Pancreas (tissue), 10 donors: Measurements from ENCODE around the gene PREB. TPM values are rescaled to one million over a fixed set of nuclear protein-coding genes. Genes with fewer than 3 reads are reported as not detected.
A peak's percentile ranks its signal among the peaks of the same experiment; 100 is the strongest.
"Not testable (repeated sequence)": the region's sequence is repeated elsewhere in the genome, so short reads cannot be mapped to it uniquely, and the experiment has no call there.

Experiments used
- ATAC-seq, 4 donors: fragments of 200-7000 bp; cut with Tn5 transposase; one replicate each; pipeline versions ENCODE4 v1.8.0 to v1.9.1; 2020; ENCODE audit warnings: mild to moderate bottlenecking in 4 of 4, moderate library complexity in 4 of 4
- DNase-seq, 6 donors: peaks; one replicate each; pipeline ENCODE4 v3.0.0-alpha.2; 2020
- FAIRE-seq: peaks from 2 replicates; lab custom pipeline; 2012; peaks lifted over from hg19 to GRCh38; lab: Jason Lieb, UNC
- H3K27ac ChIP-seq, 4 donors: fragments of 200-600 bp; sonication (generic); 1 replicate in 3 of 4; 2 replicates in 1 of 4; pipeline versions ENCODE4 v1.5.0 to v1.8.0; 2020
- H3K27me3 ChIP-seq, 4 donors: fragments of 200-600 bp; one replicate each; pipeline ENCODE4 v1.8.0; 2021
- H3K36me3 ChIP-seq, 3 donors: fragments of 200-600 bp; sonication (generic) in 1 of 3; one replicate each; pipeline versions ENCODE4 v1.5.0 to v1.8.0; 2020 to 2021
- H3K4me1 ChIP-seq, 3 donors: fragments of 200-600 bp; one replicate each; pipeline ENCODE4 v1.8.0; 2021
- H3K4me3 ChIP-seq, 4 donors: fragments of 200-600 bp; sonication (generic) in 2 of 4; one replicate each; pipeline versions ENCODE4 v1.5.0 to v1.8.0; 2020 to 2021
- H3K9me3 ChIP-seq, 4 donors: fragments of 200-600 bp; one replicate each; pipeline ENCODE4 v1.8.0; 2021
- WGBS, 2 donors: extraction: QIAGEN DNeasy Blood & Tissue Kit; methylation state at CpG; one replicate each; pipeline ENCODE4 v1.1.7; 2013; 5-methylcytosine and 5-hydroxymethylcytosine counted together
- intact Hi-C, 3 donors: fragments of 100-400 bp; cut with DNase I; formaldehyde crosslinking; loops; one replicate each; pipeline versions ENCODE4 v1.11.1 to v1.14.2; 2022
- polyA plus RNA-seq, 2 donors: library from polyadenylated mRNA; stranded (reverse); fragments of 200-250 nt; gene quantifications; one replicate each; pipeline ENCODE4 v1.2.3, GENCODE V29; 2013
- total RNA-seq, 6 donors: library from RNA; stranded (reverse); fragmentation: NEBNext Ultra II Directional in 4 of 6; extraction: Animal tissue kit (Norgen Biotek cat#: 25700) in 4 of 6; gene quantifications; one replicate each; pipeline versions ENCODE4 v1.2.1 to v1.2.4, GENCODE V29; 2021 to 2023
- TF ChIP-seq, protein P1 (sequence below), 4 donors: fragments of 200-600 bp; sonication (generic) in 3 of 4; IDR thresholded peaks; one replicate each; pipeline versions ENCODE4 v1.5.0 to v1.8.0; 2021; ENCODE audit warnings: antibody characterized with exemption in 4 of 4
- donor health status: healthy with polysubstance abuse.
- donor health status: DM: no; HTN: no; CAD: no; lungs with moderate emphysema.
- donor health status: DM: no; HTN: no; CAD: no.
- donor health status: control.
- donor health status: control.
- donor health status: Bipolar disorder and iron deficiency.
- donor health status: DM: yes; HTN: yes; CAD: no.
- donor health status: DM: no; HTN: no; CAD: no.
- donor health status: DM: no; HTN: no; CAD: no.
- donor health status: DM: yes; HTN: yes; CAD: no.

The PREB gene
- total and polyA plus RNA-seq, 8 donors = 24.6 to 73.6 (median 31.2) TPM

DNA sequence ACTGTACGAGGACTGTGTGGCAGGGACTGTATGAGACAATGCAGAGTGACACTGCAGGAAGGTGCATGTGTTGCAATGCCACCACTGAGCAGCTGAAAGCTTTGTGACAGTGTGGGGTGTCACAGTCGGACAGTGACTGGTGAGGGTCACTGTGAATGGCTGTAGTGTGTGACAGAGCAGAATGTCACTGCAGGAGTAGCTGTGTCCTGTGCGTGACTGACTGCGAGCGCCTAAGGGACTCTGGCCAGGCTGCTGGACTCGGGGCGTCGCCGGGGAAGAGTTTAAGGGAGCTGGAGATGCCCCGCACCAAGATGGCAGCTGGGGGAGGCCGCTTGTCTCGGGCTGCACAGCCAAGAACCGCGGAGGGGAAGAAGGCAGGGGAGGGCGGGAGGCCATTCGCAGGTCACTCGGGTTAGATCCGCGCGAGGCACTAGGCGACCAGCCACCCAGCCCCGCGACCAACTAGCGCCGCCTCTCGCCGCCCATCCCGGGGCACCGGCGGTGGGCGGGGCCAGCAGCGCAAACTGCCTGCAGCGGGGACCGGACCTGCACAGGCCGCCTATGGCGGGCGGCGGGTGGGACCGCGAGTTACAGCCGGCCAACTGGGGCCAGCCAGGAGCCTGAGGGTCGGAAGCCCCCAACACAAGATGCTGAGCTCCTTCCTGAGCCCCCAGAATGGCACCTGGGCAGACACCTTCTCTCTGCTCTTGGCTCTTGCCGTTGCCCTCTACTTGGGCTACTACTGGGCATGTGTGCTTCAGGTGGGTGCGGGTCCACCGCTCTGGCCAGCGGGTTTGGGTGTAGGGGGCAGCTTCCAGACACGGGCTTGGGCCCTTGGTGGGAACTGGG lies 10.9 kb downstream of the PREB start, which contains the start of gene ABHD1:
ABHD1 (plus strand) TSS at position 514 of the 849 bp plus-strand sequence; CDS start at position 648, 134 bp downstream.
- Histone ChIP-seq H3K36me3 (no peaks in the 10 kb centered on the region), H3K27me3 (no peaks in the 10 kb centered on the region), H3K4me1 (peaks cover 0 to 4% (median 1%) of the 10 kb centered on the region in 3 donors), H3K4me3 (peak within 1 kb of the TSS; percentile 28 to 60 (median 52)), H3K9me3 (no peaks in the 10 kb centered on the region), H3K27ac (no peak within 1 kb of the TSS)
- intact Hi-C loops = no loop called here
- TF ChIP-seq, protein P1, sequence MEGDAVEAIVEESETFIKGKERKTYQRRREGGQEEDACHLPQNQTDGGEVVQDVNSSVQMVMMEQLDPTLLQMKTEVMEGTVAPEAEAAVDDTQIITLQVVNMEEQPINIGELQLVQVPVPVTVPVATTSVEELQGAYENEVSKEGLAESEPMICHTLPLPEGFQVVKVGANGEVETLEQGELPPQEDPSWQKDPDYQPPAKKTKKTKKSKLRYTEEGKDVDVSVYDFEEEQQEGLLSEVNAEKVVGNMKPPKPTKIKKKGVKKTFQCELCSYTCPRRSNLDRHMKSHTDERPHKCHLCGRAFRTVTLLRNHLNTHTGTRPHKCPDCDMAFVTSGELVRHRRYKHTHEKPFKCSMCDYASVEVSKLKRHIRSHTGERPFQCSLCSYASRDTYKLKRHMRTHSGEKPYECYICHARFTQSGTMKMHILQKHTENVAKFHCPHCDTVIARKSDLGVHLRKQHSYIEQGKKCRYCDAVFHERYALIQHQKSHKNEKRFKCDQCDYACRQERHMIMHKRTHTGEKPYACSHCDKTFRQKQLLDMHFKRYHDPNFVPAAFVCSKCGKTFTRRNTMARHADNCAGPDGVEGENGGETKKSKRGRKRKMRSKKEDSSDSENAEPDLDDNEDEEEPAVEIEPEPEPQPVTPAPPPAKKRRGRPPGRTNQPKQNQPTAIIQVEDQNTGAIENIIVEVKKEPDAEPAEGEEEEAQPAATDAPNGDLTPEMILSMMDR (IDR thresholded peaks at IDR 0.05) = no peak
- ATAC-seq (peak; percentile 78 to 99 (median 88)), DNase-seq (peak; percentile 44 to 87 (median 66)), FAIRE-seq (no peak)
- WGBS, 2 donors = 5 to 6% methylated on average over 46 to 47 of the region's 47 CpGs

DNA sequence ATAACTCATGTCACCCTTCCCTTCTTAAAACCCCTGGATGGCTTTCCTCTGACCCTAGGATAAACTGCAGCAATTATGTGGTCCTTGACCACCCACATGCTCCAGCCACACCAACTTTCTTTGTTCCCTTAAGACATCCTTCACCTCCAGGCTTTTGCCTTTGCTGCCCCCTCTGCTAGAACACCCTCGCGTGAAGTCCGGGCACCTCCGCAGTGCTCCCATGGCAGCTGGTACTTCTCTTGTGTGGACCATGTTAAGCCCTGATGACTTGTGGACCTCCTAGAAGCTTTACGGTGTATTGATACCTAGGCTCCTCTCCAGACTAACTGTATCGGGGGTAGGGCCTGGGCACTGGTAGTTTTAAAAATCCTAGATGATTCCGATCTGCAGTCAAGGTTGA lies 11.6 kb downstream of the PREB start:
- Histone ChIP-seq H3K4me1 (peaks cover 0 to 8% (median 3%) of the 10 kb centered on the region in 3 donors), H3K4me3 (no peak overlapping the region), H3K9me3 (no peaks in the 10 kb centered on the region), H3K27ac (no peak overlapping the region), H3K36me3 (no peaks in the 10 kb centered on the region), H3K27me3 (peaks cover 0 to 6% (median 0%) of the 10 kb centered on the region in 4 donors)
- DNase-seq (no peak), FAIRE-seq (no peak), ATAC-seq (no peak)
- 83 to 92% methylated on average over 7 of the region's 7 CpGs for WGBS, 2 donors
- TF ChIP-seq, protein P1 (IDR thresholded peaks at IDR 0.05) = no peak
- intact Hi-C loops = no loop called here

- FAIRE-seq = no peak
- H3K27me3 ChIP-seq = peaks cover 0 to 7% (median 0%) of the 10 kb centered on the region in 4 donors
- H3K4me3 ChIP-seq = no peak overlapping the region
- WGBS, 2 donors = 75 to 91% methylated on average over 2 of the region's 2 CpGs
- TF ChIP-seq, protein P1 (IDR thresholded peaks at IDR 0.05) = no peak
- H3K9me3 ChIP-seq = no peaks in the 10 kb centered on the region
- intact Hi-C loops = no loop called here
- peaks cover 0 to 8% (median 3%) of the 10 kb centered on the region in 3 donors for H3K4me1 ChIP-seq
- DNase-seq = no peak
- no peak overlapping the region for H3K27ac ChIP-seq
- H3K36me3 ChIP-seq = no peaks in the 10 kb centered on the region
- no peak for ATAC-seq
These were observed 12.5 kb downstream of the PREB start for GRCh38 chr2:27121906-27122305.

GRCh38 chr2:27119330-27119670 lies 15.1 kb downstream of the PREB start:
- ATAC-seq = not testable (repeated sequence)

GRCh38 chr2:27118525-27119329 lies 15.7 kb downstream of the PREB start, which contains the start of gene CGREF1:
TSS of gene CGREF1 (minus strand) at chr2:27119128. CDS start at chr2:27104366, 14,762 bp downstream.
- peak in 1 of 6 donors; percentile 70 for DNase-seq
- ATAC-seq = peak in 3 of 4 donors; percentile 23 to 55 (median 27)
- Histone ChIP-seq H3K4me3 (peak within 1 kb of the TSS in 2 of 4 donors; percentile 31 to 42), H3K27ac (no peak within 1 kb of the TSS), H3K36me3 (no peaks in the 10 kb centered on the region), H3K9me3 (no peaks in the 10 kb centered on the region), H3K4me1 (peaks cover 0 to 8% (median 3%) of the 10 kb centered on the region in 3 donors), H3K27me3 (peaks cover 0 to 7% (median 0%) of the 10 kb centered on the region in 4 donors)
- intact Hi-C loops = no loop called here
- TF ChIP-seq, protein P1 (IDR thresholded peaks at IDR 0.05) = no peak
- 4 to 6% methylated on average over 57 to 84 of the region's 84 CpGs for WGBS, 2 donors
- no peak for FAIRE-seq

More at GRCh38 chr2:27119330-27119670, 15.1 kb downstream of the PREB start:
- H3K9me3 ChIP-seq, H3K27me3 ChIP-seq, H3K27ac ChIP-seq, H3K36me3 ChIP-seq, FAIRE-seq, intact Hi-C loops, H3K4me1 ChIP-seq, DNase-seq: not testable (repeated sequence)
- H3K4me3 ChIP-seq = peak overlapping the region in 2 of 4 donors; percentile 31 to 42
- 71 to 75% methylated on average over 8 of the region's 8 CpGs for WGBS, 2 donors
